Nephron progenitor cell (in vitro differentiated cells): ENCODE data around the gene CTAG1B.

Source experiments
- DNase-seq: peaks from one replicate; pipeline ENCODE4 v3.0.0; 2021
- H3K27ac Mint-ChIP-seq: 2 replicates; pipeline ENCODE4 v1.8.0; 2021; ENCODE audit warnings: mild to moderate bottlenecking, moderate library complexity, mixed read lengths
- H3K27me3 Mint-ChIP-seq: 2 replicates; pipeline ENCODE4 v1.8.0; 2021; ENCODE audit warnings: mild to moderate bottlenecking, low read depth, mixed read lengths; ENCODE audit not compliant: poor library complexity
- H3K36me3 Mint-ChIP-seq: 2 replicates; pipeline ENCODE4 v1.8.0; 2021; ENCODE audit warnings: low read depth, mixed read lengths
- H3K4me1 Mint-ChIP-seq: 2 replicates; pipeline ENCODE4 v1.8.0; 2021; ENCODE audit warnings: mixed read lengths
- H3K4me3 Mint-ChIP-seq: 2 replicates; pipeline ENCODE4 v1.8.0; 2021; ENCODE audit warnings: mild to moderate bottlenecking, moderate library complexity, mixed read lengths
- H3K9me3 Mint-ChIP-seq: 2 replicates; pipeline ENCODE4 v1.8.0; 2021; ENCODE audit warnings: mild to moderate bottlenecking, moderate library complexity, mixed read lengths
- CTCF ChIP-seq: fragments of 200-600 bp; sonication (generic); IDR thresholded peaks from 2 replicates; pipeline ENCODE4 v1.5.0; 2021; ENCODE audit warnings: antibody characterized with exemption

The CTAG1B gene

GRCh38 chrX:154603438-154604430 is 15.3 kb downstream of the CTAG1B start:
- no peaks in the 10 kb centered on the region for H3K27me3 Mint-ChIP-seq
- DNase-seq: no peak
- H3K36me3 Mint-ChIP-seq: no peaks in the 10 kb centered on the region
- peaks cover 61% of the 10 kb centered on the region for H3K9me3 Mint-ChIP-seq
- H3K27ac Mint-ChIP-seq: no peak overlapping the region
- no peak for TF ChIP-seq CTCF
- H3K4me1 Mint-ChIP-seq: no peaks in the 10 kb centered on the region
- H3K4me3 Mint-ChIP-seq: no peak overlapping the region

- no peaks in the 10 kb centered on the region for H3K36me3 Mint-ChIP-seq
- no peak for DNase-seq
These were observed 16.2 kb downstream of the CTAG1B start for GRCh38 chrX:154602766-154603437.

GRCh38 chrX:154602226-154602625 is 16.9 kb downstream of the CTAG1B start:
- Mint-ChIP-seq H3K4me3 (no peak overlapping the region), H3K9me3 (peaks cover 62% of the 10 kb centered on the region), H3K27ac (no peak overlapping the region), H3K27me3 (peaks cover 2% of the 10 kb centered on the region), H3K36me3 (no peaks in the 10 kb centered on the region), H3K4me1 (no peaks in the 10 kb centered on the region)
- no peak for DNase-seq
- no peak for TF ChIP-seq CTCF

More at GRCh38 chrX:154602766-154603437, 16.2 kb downstream of the CTAG1B start:
- H3K9me3 Mint-ChIP-seq: peaks cover 61% of the 10 kb centered on the region
- no peak overlapping the region for H3K27ac Mint-ChIP-seq
- H3K4me3 Mint-ChIP-seq: no peak overlapping the region
- no peaks in the 10 kb centered on the region for H3K4me1 Mint-ChIP-seq
- no peaks in the 10 kb centered on the region for H3K27me3 Mint-ChIP-seq
- no peak for TF ChIP-seq CTCF

GRCh38 chrX:154600759-154601374 is 18.2 kb downstream of the CTAG1B start:
- Mint-ChIP-seq H3K9me3 (peaks cover 58% of the 10 kb centered on the region), H3K36me3 (no peaks in the 10 kb centered on the region), H3K4me1 (no peaks in the 10 kb centered on the region), H3K27ac (no peak overlapping the region), H3K4me3 (no peak overlapping the region), H3K27me3 (peaks cover 3% of the 10 kb centered on the region)
- no peak for TF ChIP-seq CTCF
- DNase-seq: no peak

- H3K9me3 Mint-ChIP-seq: peaks cover 62% of the 10 kb centered on the region
- no peaks in the 10 kb centered on the region for H3K4me1 Mint-ChIP-seq
- H3K36me3 Mint-ChIP-seq: no peaks in the 10 kb centered on the region
- DNase-seq: no peak
- peaks cover 3% of the 10 kb centered on the region for H3K27me3 Mint-ChIP-seq
- H3K27ac Mint-ChIP-seq: no peak overlapping the region
- no peak for TF ChIP-seq CTCF
- no peak overlapping the region for H3K4me3 Mint-ChIP-seq
These were observed 19.6 kb downstream of the CTAG1B start for GRCh38 chrX:154599531-154599930.
